ENCODE measurements around the gene STK39.

STK39 gene

DNA sequence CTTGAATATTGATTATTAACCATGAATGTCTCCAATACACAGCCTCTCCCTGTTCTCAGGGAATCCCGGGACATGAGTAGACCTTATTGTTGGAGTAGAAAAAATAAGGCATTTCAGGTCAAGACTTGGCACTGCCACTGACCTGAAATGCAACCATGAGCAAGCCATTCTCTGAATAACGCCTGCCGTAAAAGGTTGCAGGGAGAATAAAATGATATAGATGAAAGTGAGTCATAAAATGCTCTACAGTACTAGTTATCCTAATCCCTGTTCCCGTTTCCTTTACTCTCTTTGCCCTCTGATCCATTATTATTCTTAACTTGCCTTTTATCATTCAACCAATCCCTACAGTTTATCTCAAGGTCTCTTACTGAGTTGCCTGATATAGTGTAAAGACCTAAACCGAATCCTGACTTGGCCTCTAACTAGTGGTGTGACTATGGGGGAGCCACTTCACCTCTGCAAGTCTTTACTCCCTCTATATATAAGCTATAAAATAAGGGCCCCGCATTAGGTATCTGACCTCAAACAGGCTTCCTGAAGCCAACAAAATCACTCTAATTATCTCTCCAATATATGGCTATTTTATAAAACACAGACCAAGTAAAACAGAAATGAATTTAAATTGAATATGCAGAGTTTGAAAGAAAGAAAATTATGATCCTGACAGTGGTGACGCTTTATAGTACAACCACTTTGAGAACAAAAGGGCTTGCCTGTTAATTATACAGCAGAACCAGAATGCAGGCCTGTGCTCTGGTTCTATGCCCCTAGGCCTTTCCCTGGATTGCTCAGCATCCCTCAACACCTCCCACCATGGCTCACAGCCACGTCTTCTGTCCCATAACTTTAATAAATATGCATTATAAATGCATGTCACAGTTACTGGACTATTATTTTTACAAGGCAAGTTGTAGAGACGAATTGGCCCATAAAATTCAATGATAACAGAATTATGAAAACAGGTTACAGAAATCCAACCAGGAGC is 183.1 kb downstream of the STK39 start:
- Histone ChIP-seq H3K4me3 (ENCODE audit: low read length) (no peak overlapping the region), H3K9me3 (ENCODE audit: control insufficient read depth, insufficient read depth, low read length) (no peaks in the 10 kb centered on the region), H3K27ac (ENCODE audit: low read length) (no peak overlapping the region), H3K4me1 (ENCODE audit: control insufficient read depth, insufficient read depth, low read length) (no peaks in the 10 kb centered on the region), H3K36me3 (ENCODE audit: control insufficient read depth, insufficient read depth, low read length) (no peaks in the 10 kb centered on the region), H3K27me3 (ENCODE audit: control insufficient read depth, insufficient read depth, low read length) (no peaks in the 10 kb centered on the region)
- no peak for DNase-seq (ENCODE audit: low read depth, low spot score)
- WGBS (ENCODE audit: insufficient coverage, insufficient read length) = no CpG with 5 or more reads among the region's 9 CpGs

DNA sequence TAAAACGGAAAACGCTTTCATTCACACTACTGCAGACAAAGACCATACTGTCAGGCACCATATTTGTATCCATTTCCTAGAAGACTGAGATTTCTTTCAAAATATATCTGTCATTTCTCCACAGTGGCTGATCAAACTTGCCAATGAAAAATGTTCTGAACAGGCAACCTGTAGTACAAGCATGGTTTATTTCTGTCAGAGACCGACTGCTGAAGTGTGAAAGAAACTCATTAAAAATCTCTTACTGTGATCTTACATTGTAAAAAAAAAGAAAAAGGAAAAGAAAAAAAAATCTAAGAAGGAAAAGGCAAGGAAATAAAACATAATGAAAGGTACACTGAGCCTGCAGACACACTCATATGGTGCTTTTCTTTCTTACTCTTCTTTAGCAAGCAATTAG is 184.5 kb downstream of the STK39 start:
- DNase-seq (ENCODE audit: low read depth, low spot score) = no peak
- 100% methylated on average over 2 of the region's 3 CpGs for WGBS (ENCODE audit: insufficient coverage, insufficient read length)
- Histone ChIP-seq H3K27me3 (ENCODE audit: control insufficient read depth, insufficient read depth, low read length) (no peaks in the 10 kb centered on the region), H3K9me3 (ENCODE audit: control insufficient read depth, insufficient read depth, low read length) (no peaks in the 10 kb centered on the region), H3K4me1 (ENCODE audit: control insufficient read depth, insufficient read depth, low read length) (no peaks in the 10 kb centered on the region), H3K4me3 (ENCODE audit: low read length) (no peak overlapping the region), H3K36me3 (ENCODE audit: control insufficient read depth, insufficient read depth, low read length) (no peaks in the 10 kb centered on the region), H3K27ac (ENCODE audit: low read length) (no peak overlapping the region)

DNA sequence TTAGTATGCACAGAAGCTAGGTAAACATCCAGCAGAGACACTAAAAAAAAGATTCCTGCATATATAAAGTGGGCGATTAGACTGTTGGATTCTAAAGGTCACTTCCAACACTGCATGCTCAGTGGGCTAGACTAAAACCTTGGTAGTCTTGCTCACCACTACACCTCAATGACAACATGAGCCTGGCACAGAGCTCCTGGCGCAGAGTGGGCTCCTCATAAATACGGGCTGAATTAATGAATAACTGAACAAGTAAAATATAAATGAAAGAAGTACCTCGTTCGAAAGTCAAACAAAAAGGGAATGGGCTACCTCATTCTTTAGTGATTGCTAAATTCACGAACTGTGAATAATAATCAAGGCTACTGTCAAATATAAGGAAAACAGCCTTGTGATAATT is 185.3 kb downstream of the STK39 start:
- H3K9me3 ChIP-seq (ENCODE audit: control insufficient read depth, insufficient read depth, low read length) = no peaks in the 10 kb centered on the region
- no peak for DNase-seq (ENCODE audit: low read depth, low spot score)
- H3K27ac ChIP-seq (ENCODE audit: low read length) = no peak overlapping the region
- no CpG with 5 or more reads among the region's 6 CpGs for WGBS (ENCODE audit: insufficient coverage, insufficient read length)
- no peaks in the 10 kb centered on the region for H3K27me3 ChIP-seq (ENCODE audit: control insufficient read depth, insufficient read depth, low read length)
- H3K36me3 ChIP-seq (ENCODE audit: control insufficient read depth, insufficient read depth, low read length) = no peaks in the 10 kb centered on the region
- H3K4me1 ChIP-seq (ENCODE audit: control insufficient read depth, insufficient read depth, low read length) = no peaks in the 10 kb centered on the region
- H3K4me3 ChIP-seq (ENCODE audit: low read length) = no peak overlapping the region

GRCh38 chr2:168060986-168061750 is 186.2 kb downstream of the STK39 start:
- Histone ChIP-seq H3K4me1 (ENCODE audit: control insufficient read depth, insufficient read depth, low read length) (no peaks in the 10 kb centered on the region), H3K27ac (ENCODE audit: low read length) (no peak overlapping the region), H3K9me3 (ENCODE audit: control insufficient read depth, insufficient read depth, low read length) (no peaks in the 10 kb centered on the region), H3K4me3 (ENCODE audit: low read length) (no peak overlapping the region), H3K27me3 (ENCODE audit: control insufficient read depth, insufficient read depth, low read length) (no peaks in the 10 kb centered on the region), H3K36me3 (ENCODE audit: control insufficient read depth, insufficient read depth, low read length) (no peaks in the 10 kb centered on the region)
- no CpG with 5 or more reads among the region's 3 CpGs for WGBS (ENCODE audit: insufficient coverage, insufficient read length)
- no peak for DNase-seq (ENCODE audit: low read depth, low spot score)

DNA sequence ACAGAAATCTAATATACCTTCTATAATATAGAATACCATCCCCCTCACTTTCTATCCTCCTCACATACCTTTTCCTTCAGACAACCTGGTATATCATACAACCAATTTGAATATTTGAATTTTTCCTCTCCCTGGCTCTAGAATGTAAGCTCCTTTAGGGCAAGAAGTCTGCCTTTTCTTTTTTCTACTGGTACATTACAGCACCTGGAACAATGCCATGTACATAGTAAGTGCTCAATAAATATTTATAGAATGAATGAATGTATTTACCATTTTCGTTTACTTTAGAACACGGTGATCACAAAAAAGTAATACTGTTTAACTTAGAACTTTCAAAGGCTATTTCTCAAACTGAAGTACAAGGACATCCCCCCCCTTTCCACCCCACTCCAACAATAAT is 187.6 kb downstream of the STK39 start:
- Histone ChIP-seq H3K27me3 (ENCODE audit: control insufficient read depth, insufficient read depth, low read length) (no peaks in the 10 kb centered on the region), H3K4me3 (ENCODE audit: low read length) (no peak overlapping the region), H3K9me3 (ENCODE audit: control insufficient read depth, insufficient read depth, low read length) (no peaks in the 10 kb centered on the region), H3K4me1 (ENCODE audit: control insufficient read depth, insufficient read depth, low read length) (no peaks in the 10 kb centered on the region), H3K36me3 (ENCODE audit: control insufficient read depth, insufficient read depth, low read length) (no peaks in the 10 kb centered on the region), H3K27ac (ENCODE audit: low read length) (no peak overlapping the region)
- DNase-seq (ENCODE audit: low read depth, low spot score) = no peak
- no CpG with 5 or more reads among the region's 2 CpGs for WGBS (ENCODE audit: insufficient coverage, insufficient read length)

- H3K27me3 ChIP-seq (ENCODE audit: control insufficient read depth, insufficient read depth, low read length) = no peaks in the 10 kb centered on the region
- no peaks in the 10 kb centered on the region for H3K9me3 ChIP-seq (ENCODE audit: control insufficient read depth, insufficient read depth, low read length)
- WGBS (ENCODE audit: insufficient coverage, insufficient read length) = no CpG with 5 or more reads among the region's 3 CpGs
- H3K4me1 ChIP-seq (ENCODE audit: control insufficient read depth, insufficient read depth, low read length) = no peaks in the 10 kb centered on the region
- no peak for DNase-seq (ENCODE audit: low read depth, low spot score)
- no peak overlapping the region for H3K27ac ChIP-seq (ENCODE audit: low read length)
- H3K4me3 ChIP-seq (ENCODE audit: low read length) = no peak overlapping the region
- H3K36me3 ChIP-seq (ENCODE audit: control insufficient read depth, insufficient read depth, low read length) = no peaks in the 10 kb centered on the region
Measured at GRCh38 chr2:168058675-168059074, 188.7 kb downstream of the STK39 start.

- Histone ChIP-seq H3K9me3 (ENCODE audit: control insufficient read depth, insufficient read depth, low read length) (no peaks in the 10 kb centered on the region), H3K27ac (ENCODE audit: low read length) (no peak overlapping the region), H3K4me1 (ENCODE audit: control insufficient read depth, insufficient read depth, low read length) (no peaks in the 10 kb centered on the region), H3K27me3 (ENCODE audit: control insufficient read depth, insufficient read depth, low read length) (no peaks in the 10 kb centered on the region), H3K36me3 (ENCODE audit: control insufficient read depth, insufficient read depth, low read length) (no peaks in the 10 kb centered on the region), H3K4me3 (ENCODE audit: low read length) (no peak overlapping the region)
- no peak for DNase-seq (ENCODE audit: low read depth, low spot score)
- no CpG with 5 or more reads among the region's 9 CpGs for WGBS (ENCODE audit: insufficient coverage, insufficient read length)
Measured at GRCh38 chr2:168056242-168056787, 191.1 kb downstream of the STK39 start.

- no peaks in the 10 kb centered on the region for H3K4me1 ChIP-seq (ENCODE audit: control insufficient read depth, insufficient read depth, low read length)
- WGBS (ENCODE audit: insufficient coverage, insufficient read length) = no CpG with 5 or more reads among the region's 5 CpGs
- H3K27me3 ChIP-seq (ENCODE audit: control insufficient read depth, insufficient read depth, low read length) = no peaks in the 10 kb centered on the region
- no peaks in the 10 kb centered on the region for H3K9me3 ChIP-seq (ENCODE audit: control insufficient read depth, insufficient read depth, low read length)
- H3K4me3 ChIP-seq (ENCODE audit: low read length) = no peak overlapping the region
- no peaks in the 10 kb centered on the region for H3K36me3 ChIP-seq (ENCODE audit: control insufficient read depth, insufficient read depth, low read length)
- DNase-seq (ENCODE audit: low read depth, low spot score) = no peak
- H3K27ac ChIP-seq (ENCODE audit: low read length) = no peak overlapping the region
Measured at GRCh38 chr2:168054657-168055056, 192.7 kb downstream of the STK39 start.

DNA sequence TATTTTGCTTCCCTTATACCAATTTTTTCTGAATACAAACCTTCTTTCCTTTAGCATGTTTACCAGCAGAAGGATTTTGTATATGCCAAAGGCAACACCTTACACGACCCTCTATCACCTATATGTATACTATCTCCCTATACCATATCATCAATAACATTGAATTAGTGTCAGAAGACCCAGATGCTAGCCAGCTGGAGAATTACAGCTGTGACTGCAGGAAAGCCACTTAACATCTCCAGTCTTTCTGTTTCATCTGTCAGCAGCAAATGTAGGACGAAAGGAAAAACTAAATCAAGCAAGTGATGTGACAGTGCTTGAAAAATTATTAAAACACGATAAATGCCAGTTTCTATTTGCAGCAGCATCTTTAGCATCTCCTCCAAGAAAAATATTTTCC is 193.7 kb downstream of the STK39 start:
- H3K36me3 ChIP-seq (ENCODE audit: control insufficient read depth, insufficient read depth, low read length) = no peaks in the 10 kb centered on the region
- no peak overlapping the region for H3K4me3 ChIP-seq (ENCODE audit: low read length)
- no peaks in the 10 kb centered on the region for H3K9me3 ChIP-seq (ENCODE audit: control insufficient read depth, insufficient read depth, low read length)
- DNase-seq (ENCODE audit: low read depth, low spot score) = no peak
- H3K27ac ChIP-seq (ENCODE audit: low read length) = no peak overlapping the region
- WGBS (ENCODE audit: insufficient coverage, insufficient read length) = 100% methylated on average over 1 of the region's 3 CpGs
- no peaks in the 10 kb centered on the region for H3K27me3 ChIP-seq (ENCODE audit: control insufficient read depth, insufficient read depth, low read length)
- H3K4me1 ChIP-seq (ENCODE audit: control insufficient read depth, insufficient read depth, low read length) = no peaks in the 10 kb centered on the region

DNA sequence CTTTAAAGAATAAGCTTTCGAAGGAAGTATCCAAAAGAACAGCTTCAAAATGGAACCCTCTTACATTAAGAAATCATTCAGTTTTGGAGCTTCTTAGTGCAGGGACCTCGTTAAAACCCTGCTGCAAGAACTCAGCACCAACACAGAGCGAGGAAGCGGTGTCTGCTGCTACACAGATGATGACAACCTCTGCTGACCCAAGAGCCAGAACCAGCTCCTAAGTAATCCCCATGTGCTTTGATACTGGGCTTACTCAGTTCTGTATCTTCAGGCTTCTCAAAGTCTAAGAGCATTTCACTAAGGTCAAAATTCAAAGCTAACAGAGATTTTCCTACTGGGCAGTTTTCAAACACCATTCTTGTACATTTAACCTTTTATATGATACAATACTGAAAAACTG is 194.6 kb downstream of the STK39 start:
- no peak for DNase-seq (ENCODE audit: low read depth, low spot score)
- Histone ChIP-seq H3K36me3 (ENCODE audit: control insufficient read depth, insufficient read depth, low read length) (no peaks in the 10 kb centered on the region), H3K9me3 (ENCODE audit: control insufficient read depth, insufficient read depth, low read length) (no peaks in the 10 kb centered on the region)

More for the DNA sequence above, 194.6 kb downstream of the STK39 start:
- H3K4me1 ChIP-seq (ENCODE audit: control insufficient read depth, insufficient read depth, low read length) = no peaks in the 10 kb centered on the region
- H3K4me3 ChIP-seq (ENCODE audit: low read length) = no peak overlapping the region
- no peaks in the 10 kb centered on the region for H3K27me3 ChIP-seq (ENCODE audit: control insufficient read depth, insufficient read depth, low read length)
- no peak overlapping the region for H3K27ac ChIP-seq (ENCODE audit: low read length)
- WGBS (ENCODE audit: insufficient coverage, insufficient read length) = no CpG with 5 or more reads among the region's 4 CpGs
